HL-60/S4 (cell line): Measurements from ENCODE around the gene SERINC5.
"Not testable (repeated sequence)": the region's sequence is repeated elsewhere in the genome, so short reads cannot be mapped to it uniquely, and the experiment has no call there.

Experiments
- in situ Hi-C: fragments of 300-500 bp; cut with MboI; formaldehyde crosslinking; loops from 2 replicates; pipeline ENCODE4 v1.14.3; 2022; ENCODE audit warnings: low sequenced_read_pairs

The SERINC5 gene

GRCh38 chr5:80181618-80182211, 74.1 kb downstream of the SERINC5 start:
- in situ Hi-C loops = no loop called here

GRCh38 chr5:80177236-80177635, 78.6 kb downstream of the SERINC5 start:
- in situ Hi-C loops = no loop called here

- in situ Hi-C loops = no loop called here
These were observed 80.5 kb downstream of the SERINC5 start for GRCh38 chr5:80175337-80175736.

GRCh38 chr5:80174790-80175189, 81.1 kb downstream of the SERINC5 start:
- in situ Hi-C loops = no loop called here

- in situ Hi-C loops = no loop called here
These were observed 83.7 kb downstream of the SERINC5 start for GRCh38 chr5:80172067-80172695.

- in situ Hi-C loops = no loop called here
These were observed 85.7 kb downstream of the SERINC5 start for GRCh38 chr5:80170117-80170535.

- in situ Hi-C loops = no loop called here
These were observed 87.3 kb downstream of the SERINC5 start for GRCh38 chr5:80168388-80169028.

GRCh38 chr5:80165452-80165851, 90.4 kb downstream of the SERINC5 start:
- in situ Hi-C loops = no loop called here

GRCh38 chr5:80161165-80161564, 94.7 kb downstream of the SERINC5 start:
- in situ Hi-C loops = no loop called here

GRCh38 chr5:80160242-80160641, 95.6 kb downstream of the SERINC5 start:
- in situ Hi-C loops = no loop called here

GRCh38 chr5:80159133-80159815, 96.6 kb downstream of the SERINC5 start:
- in situ Hi-C loops = no loop called here

GRCh38 chr5:80156156-80156555, 99.7 kb downstream of the SERINC5 start:
- in situ Hi-C loops = no loop called here

- in situ Hi-C loops = no loop called here
These were observed 101.1 kb downstream of the SERINC5 start for GRCh38 chr5:80154749-80155148.

GRCh38 chr5:80154289-80154688, 101.6 kb downstream of the SERINC5 start:
- in situ Hi-C loops = not testable (repeated sequence)

- in situ Hi-C loops = no loop called here
These were observed 102.2 kb downstream of the SERINC5 start for GRCh38 chr5:80153586-80154126.

- in situ Hi-C loops = no loop called here
These were observed 103.1 kb downstream of the SERINC5 start for GRCh38 chr5:80152778-80153177.

- in situ Hi-C loops = no loop called here
These were observed 104.0 kb downstream of the SERINC5 start for GRCh38 chr5:80151890-80152289.

- in situ Hi-C loops = no loop called here
These were observed 105.1 kb downstream of the SERINC5 start for GRCh38 chr5:80150731-80151130.

- in situ Hi-C loops = no loop called here
These were observed 106.7 kb downstream of the SERINC5 start for GRCh38 chr5:80149161-80149609.

GRCh38 chr5:80147119-80147815, 108.6 kb downstream of the SERINC5 start:
- in situ Hi-C loops = no loop called here

- in situ Hi-C loops = no loop called here
These were observed 109.8 kb downstream of the SERINC5 start for GRCh38 chr5:80146046-80146445.
